Bone marrow (tissue), 2 donors: ENCODE data around the gene KRI1.
"Not testable (repeated sequence)": the region's sequence is repeated elsewhere in the genome, so short reads cannot be mapped to it uniquely, and the experiment has no call there.

Experiments used
- DNase-seq, 2 donors: peaks; one replicate each; lab custom pipeline; 2025; lab: John Stamatoyannopoulos, UW

KRI1 gene

GRCh38 chr19:10575011-10575716 is 9.4 kb upstream of the KRI1 start:
- DNase-seq, result no peak

- no peak for DNase-seq
These were observed 8.7 kb upstream of the KRI1 start for GRCh38 chr19:10574462-10574861.

GRCh38 chr19:10573793-10574192 is 8.0 kb upstream of the KRI1 start:
- not testable (repeated sequence) for DNase-seq

DNA sequence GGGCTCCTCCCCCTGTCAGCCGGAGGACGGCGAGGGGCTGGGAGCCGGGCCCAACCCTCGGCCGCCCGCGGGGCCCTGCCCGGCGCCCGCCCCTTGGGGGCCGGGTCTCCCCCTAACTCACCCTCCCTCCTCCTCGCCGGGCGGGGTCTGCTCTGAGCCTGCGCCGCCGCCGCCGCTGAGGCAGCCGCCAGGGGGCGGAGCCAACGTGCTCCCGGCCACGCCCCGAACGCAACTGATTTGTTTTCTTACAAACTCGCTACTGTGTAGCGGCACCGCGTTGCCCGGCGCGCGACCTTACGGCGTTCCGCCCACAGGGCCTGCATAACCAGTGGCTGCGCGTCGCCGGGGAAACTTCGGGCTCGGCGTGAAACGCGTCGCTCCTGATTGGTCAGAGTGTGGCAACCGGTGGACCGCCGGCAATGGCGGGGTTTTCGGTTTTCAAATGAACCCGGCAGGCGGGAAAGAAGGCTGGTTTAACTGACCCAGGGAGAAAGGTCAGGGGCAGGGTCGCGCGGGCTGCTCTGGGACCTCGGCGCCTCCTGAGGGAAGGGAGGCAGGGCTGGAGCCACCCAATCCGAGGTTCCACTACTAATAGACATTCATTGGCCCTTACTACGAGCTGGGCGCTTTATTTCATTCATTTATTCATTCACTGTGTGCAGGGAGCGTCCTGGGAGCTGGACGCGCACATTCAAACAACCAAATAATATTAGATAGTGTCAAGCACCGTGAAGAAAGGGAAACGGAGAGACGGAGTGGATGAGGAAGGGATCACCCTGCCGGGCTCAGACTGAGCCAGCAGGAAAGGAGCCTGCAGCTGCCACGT is 3.2 kb upstream of the KRI1 start, which contains the start of gene CDKN2D:
Gene CDKN2D (minus strand): TSS at position 154 of the 826 bp plus-strand sequence. CDS start 326 bp downstream, outside the sequence.
- peak; percentile 93 to 97 for DNase-seq

- no peak for DNase-seq
These were observed 2.4 kb upstream of the KRI1 start for GRCh38 chr19:10568062-10568825.

DNA sequence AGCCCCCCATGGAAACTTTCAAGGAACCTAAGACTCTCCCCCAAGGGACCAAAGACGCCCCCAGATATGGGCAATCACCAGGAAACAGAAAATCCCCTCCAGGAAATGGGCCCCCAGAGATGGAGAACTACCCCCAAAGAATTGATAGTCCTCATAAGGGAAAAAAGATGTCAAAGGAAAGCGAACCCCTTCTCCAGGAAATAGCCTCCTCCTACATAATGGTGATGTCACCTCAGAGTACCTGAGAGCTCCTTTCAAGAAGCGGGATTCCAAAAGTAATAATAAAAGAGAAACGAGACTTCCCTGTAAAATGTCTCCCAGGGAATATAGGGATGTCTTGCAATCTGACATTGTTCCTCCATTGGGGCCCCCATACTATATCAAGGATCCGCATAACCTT is 1.8 kb upstream of the KRI1 start:
- no peak for DNase-seq

- DNase-seq, result peak in 1 of 2 donors; percentile 34
These were observed 1.0 kb upstream of the KRI1 start for GRCh38 chr19:10566658-10567410.

DNA sequence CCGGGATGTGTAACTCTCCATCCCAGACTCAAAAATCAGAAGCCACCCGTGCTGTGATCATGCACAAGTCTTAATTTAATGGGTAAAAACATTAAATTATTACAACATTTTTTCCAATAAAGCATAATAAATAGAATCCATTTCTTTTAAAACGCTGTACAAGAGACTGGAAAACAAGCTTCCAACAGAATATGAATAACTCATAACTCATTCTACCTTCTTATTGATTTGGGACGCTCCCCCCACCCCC is 523 bp upstream of the KRI1 start:
- no peak for DNase-seq

GRCh38 chr19:10565028-10565566 is 713 bp downstream of the KRI1 start:
- DNase-seq, result peak in 1 of 2 donors; percentile 47

DNA sequence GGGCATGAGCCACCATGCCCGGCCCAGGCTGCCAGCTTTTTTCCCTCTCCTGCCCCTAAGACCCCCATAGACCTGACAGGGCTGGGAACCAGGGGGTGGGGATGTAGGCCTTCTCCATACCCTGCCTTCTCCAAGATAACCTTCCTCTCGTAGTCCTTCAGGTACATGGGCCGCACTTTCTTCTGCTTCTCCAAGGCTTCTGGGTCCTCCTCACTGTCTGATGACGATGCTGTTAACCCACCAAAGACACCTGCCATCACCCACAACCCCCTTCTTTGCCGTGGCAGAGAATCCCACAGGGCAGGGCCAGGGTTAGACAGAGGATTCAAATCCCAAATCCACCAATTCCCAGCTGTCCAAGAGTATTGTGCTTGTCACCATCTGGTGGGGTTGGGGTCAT is 3.2 kb downstream of the KRI1 start:
- no peak for DNase-seq

- no peak for DNase-seq
These were observed 5.7 kb downstream of the KRI1 start for GRCh38 chr19:10560154-10560553.

GRCh38 chr19:10557603-10558197 is 8.1 kb downstream of the KRI1 start:
- DNase-seq, result no peak

DNA sequence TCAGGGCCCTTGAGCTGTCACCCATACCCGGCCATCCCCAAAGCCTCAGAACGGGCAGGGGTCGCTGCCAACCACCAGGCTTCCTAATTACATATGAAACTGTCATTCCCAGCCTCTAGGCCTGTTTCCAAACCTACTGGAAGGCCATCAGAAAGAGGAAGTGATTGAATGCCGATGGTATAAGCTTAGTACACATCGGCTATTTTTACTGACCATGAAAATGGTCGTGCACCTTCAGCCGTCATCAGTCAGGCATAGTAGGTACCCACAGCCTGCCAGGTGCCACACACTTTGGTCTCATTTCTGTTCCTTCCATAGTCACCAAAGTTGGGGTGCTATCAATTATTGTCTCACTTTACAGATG is 10.2 kb downstream of the KRI1 start:
- no peak for DNase-seq

GRCh38 chr19:10554760-10555609 is 10.8 kb downstream of the KRI1 start:
- DNase-seq, result no peak

DNA sequence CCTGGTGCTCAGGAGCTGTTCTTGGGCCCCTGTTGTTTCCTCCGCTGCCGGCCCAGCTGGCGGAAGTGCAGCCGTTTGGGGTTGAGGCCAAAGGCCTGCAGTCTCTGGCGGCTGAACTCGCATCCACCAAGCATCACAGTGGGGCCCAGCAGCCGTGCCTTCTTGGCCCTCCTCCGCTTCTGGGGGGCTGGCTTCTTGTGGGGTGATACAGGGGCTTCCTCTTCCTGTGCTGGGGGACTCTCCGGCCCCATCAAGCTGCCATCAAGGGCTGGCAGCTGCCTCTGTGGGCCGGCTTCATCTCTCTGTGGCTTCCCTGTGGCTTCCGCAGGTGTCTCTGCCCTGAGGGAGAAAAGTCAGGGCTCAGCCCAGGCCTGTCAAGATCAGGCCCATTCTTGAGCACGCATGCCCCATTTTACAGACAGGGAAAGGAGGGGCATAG is 11.8 kb downstream of the KRI1 start:
- peak in 1 of 2 donors; percentile 97 for DNase-seq

DNA sequence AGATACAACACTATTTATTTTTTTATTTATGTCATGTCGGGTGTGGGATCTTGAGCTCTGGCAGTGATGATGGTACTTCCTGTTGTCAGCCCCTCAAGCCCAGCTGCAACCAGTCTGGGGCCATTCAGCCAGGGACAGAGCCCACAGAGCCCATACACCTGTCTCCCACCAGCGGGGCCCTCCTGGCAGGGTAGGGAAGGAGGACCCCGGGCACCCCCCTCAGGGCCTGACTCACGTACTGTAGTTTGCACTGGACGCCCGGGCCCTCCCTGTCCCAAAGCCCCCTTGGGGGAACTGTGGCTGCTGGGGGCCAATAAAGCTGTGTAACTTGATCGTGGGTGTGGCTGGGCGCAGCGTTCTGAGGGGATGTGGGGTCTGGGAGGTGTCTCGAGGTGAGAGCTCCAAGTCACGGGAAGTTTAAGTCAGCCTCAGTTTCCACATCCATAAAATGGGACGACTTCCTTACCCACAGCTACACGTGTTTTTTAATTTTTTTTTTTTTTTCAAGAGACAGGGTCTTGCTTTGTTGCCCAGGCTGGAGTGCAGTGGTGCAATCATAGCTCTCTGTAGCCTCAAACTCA is 12.6 kb downstream of the KRI1 start:
- no peak for DNase-seq

DNA sequence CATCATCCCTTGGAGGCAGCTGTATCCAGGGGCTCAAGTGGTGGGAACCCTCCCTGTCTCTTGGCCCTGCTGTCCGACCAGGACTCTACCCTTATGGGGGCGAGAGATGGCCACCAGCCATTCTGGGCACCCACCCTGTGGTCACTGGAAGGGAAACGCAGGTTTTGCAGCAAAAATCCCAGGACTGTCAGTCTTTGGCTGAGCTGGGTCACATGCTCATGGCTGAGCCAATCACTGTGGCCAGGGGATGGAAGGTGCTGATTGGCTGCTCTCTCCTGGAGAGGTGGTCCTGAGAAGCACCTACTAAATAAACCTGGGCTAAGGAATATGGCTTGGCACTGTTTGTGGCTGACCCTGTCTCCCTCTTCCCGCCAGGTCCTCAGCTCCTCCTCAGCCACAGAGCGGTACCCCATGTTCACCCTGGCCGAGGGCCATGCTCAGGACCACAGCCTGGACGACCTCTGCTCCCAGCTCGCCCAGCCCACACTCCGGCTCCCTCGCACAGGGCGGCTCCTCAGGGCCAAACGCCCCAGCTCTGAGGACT is 13.2 kb downstream of the KRI1 start:
- no peak for DNase-seq

- DNase-seq, result no peak
These were observed 14.0 kb downstream of the KRI1 start for GRCh38 chr19:10551698-10552301.

GRCh38 chr19:10551006-10551405 is 14.8 kb downstream of the KRI1 start:
- DNase-seq, result not testable (repeated sequence)
